GM23248 (cell line): ENCODE data around the gene DNAI7.

Experiments used
- EZH2 ChIP-seq: fragments of 200-600 bp; sonication (generic); IDR thresholded peaks from 2 replicates; pipeline ENCODE4 v1.6.1; 2018; ENCODE audit warnings: antibody characterized with exemption, mild to moderate bottlenecking; ENCODE audit not compliant: insufficient read depth, poor library complexity, severe bottlenecking
- EZH2phosphoT487 ChIP-seq: fragments of 200-600 bp; sonication (generic); IDR thresholded peaks from 2 replicates; pipeline ENCODE4 v1.6.1; 2018; ENCODE audit warnings: antibody characterized with exemption, moderate library complexity, mild to moderate bottlenecking, low read depth; ENCODE audit not compliant: insufficient read depth

DNA sequence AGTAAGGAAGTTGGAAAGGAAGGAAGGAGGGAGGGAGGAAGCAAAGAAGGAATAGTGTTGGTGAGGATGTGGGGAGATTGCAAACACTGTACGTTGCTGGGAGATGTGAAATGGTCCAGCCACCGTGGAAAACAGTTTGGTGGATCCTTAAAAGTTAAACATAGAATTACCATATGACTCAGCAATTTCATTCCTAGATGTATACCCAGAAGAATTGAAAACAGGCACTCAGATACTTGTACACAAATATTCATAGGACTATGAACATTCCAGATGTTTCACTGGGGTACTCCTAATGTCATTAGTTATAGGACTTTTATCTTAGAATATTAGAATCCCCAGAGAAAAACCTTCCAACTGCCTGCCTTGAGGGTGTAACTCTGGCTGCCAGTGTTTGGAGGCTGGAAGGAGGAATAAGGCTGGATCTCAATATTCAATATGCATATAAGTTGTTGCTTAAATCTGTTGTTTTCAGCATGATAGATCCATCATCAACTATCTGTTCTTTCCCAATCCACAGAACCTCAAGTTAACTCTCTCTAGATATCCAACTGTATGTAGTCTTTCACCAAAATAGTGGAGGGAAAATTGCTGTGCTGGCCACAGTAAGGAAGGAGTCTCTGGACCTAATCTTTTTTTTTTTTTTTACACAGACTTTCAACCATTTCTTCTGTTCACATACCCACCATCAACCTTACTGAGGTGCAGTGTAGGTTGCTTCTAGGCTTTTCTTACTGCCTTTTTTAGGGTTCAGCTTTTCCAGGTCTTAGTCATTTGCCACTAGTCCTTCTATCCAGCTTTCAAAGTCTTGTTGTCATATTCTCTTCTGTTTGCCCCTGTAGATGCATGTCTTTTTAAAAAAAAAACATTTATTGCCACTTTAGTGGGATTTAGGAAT is 94.5 kb downstream of the DNAI7 start:
- TF ChIP-seq EZH2phosphoT487 (no peak), EZH2 (no peak)
